Measurements from ENCODE around the gene P2RX6.
A peak's percentile ranks its signal among the peaks of the same experiment; 100 is the strongest.

Gene P2RX6

GRCh38 chr22:20995329-20996030, 19.5 kb upstream of the P2RX6 start:
- no CpG with 5 or more reads among the region's 23 CpGs for WGBS (ENCODE audit: insufficient coverage, insufficient read length)

GRCh38 chr22:20996031-20996410, 18.9 kb upstream of the P2RX6 start:
- no CpG with 5 or more reads among the region's 10 CpGs for WGBS (ENCODE audit: insufficient coverage, insufficient read length)

More at GRCh38 chr22:20995329-20996030, 19.5 kb upstream of the P2RX6 start:
- Histone ChIP-seq H3K27ac (ENCODE audit: low read length) (no peak overlapping the region), H3K27me3 (ENCODE audit: control insufficient read depth, insufficient read depth, low read length) (no peaks in the 10 kb centered on the region), H3K9me3 (ENCODE audit: control insufficient read depth, insufficient read depth, low read length) (no peaks in the 10 kb centered on the region), H3K4me1 (ENCODE audit: control insufficient read depth, insufficient read depth, low read length) (no peaks in the 10 kb centered on the region; the same call in 1 of the 2 replicates), H3K4me3 (ENCODE audit: low read length) (no peak overlapping the region), H3K36me3 (ENCODE audit: control insufficient read depth, insufficient read depth, low read length) (peaks cover 24% of the 10 kb centered on the region)
- no peak for DNase-seq (ENCODE audit: low read depth, low spot score)

GRCh38 chr22:20996598-20997535, 18.1 kb upstream of the P2RX6 start:
- no CpG with 5 or more reads among the region's 27 CpGs for WGBS (ENCODE audit: insufficient coverage, insufficient read length)
- Histone ChIP-seq H3K36me3 (ENCODE audit: control insufficient read depth, insufficient read depth, low read length) (peaks cover 19% of the 10 kb centered on the region), H3K9me3 (ENCODE audit: control insufficient read depth, insufficient read depth, low read length) (no peaks in the 10 kb centered on the region), H3K27me3 (ENCODE audit: control insufficient read depth, insufficient read depth, low read length) (no peaks in the 10 kb centered on the region), H3K4me3 (ENCODE audit: low read length) (no peak overlapping the region), H3K4me1 (ENCODE audit: control insufficient read depth, insufficient read depth, low read length) (peaks cover 2% of the 10 kb centered on the region), H3K27ac (ENCODE audit: low read length) (no peak overlapping the region)
- no peak for DNase-seq (ENCODE audit: low read depth, low spot score)

More at GRCh38 chr22:20996031-20996410, 18.9 kb upstream of the P2RX6 start:
- Histone ChIP-seq H3K4me1 (ENCODE audit: control insufficient read depth, insufficient read depth, low read length) (peaks cover 2% of the 10 kb centered on the region), H3K36me3 (ENCODE audit: control insufficient read depth, insufficient read depth, low read length) (peaks cover 24% of the 10 kb centered on the region), H3K4me3 (ENCODE audit: low read length) (no peak overlapping the region), H3K27me3 (ENCODE audit: control insufficient read depth, insufficient read depth, low read length) (no peaks in the 10 kb centered on the region), H3K9me3 (ENCODE audit: control insufficient read depth, insufficient read depth, low read length) (no peaks in the 10 kb centered on the region), H3K27ac (ENCODE audit: low read length) (no peak overlapping the region)
- DNase-seq (ENCODE audit: low read depth, low spot score) = no peak

- no peak for DNase-seq (ENCODE audit: low read depth, low spot score)
- H3K36me3 ChIP-seq (ENCODE audit: control insufficient read depth, insufficient read depth, low read length) = peaks cover 11% of the 10 kb centered on the region; the same call in 1 of the 2 replicates
- no CpG with 5 or more reads among the region's 13 CpGs for WGBS (ENCODE audit: insufficient coverage, insufficient read length)
Observed at GRCh38 chr22:20997536-20998257, 17.3 kb upstream of the P2RX6 start.

DNA sequence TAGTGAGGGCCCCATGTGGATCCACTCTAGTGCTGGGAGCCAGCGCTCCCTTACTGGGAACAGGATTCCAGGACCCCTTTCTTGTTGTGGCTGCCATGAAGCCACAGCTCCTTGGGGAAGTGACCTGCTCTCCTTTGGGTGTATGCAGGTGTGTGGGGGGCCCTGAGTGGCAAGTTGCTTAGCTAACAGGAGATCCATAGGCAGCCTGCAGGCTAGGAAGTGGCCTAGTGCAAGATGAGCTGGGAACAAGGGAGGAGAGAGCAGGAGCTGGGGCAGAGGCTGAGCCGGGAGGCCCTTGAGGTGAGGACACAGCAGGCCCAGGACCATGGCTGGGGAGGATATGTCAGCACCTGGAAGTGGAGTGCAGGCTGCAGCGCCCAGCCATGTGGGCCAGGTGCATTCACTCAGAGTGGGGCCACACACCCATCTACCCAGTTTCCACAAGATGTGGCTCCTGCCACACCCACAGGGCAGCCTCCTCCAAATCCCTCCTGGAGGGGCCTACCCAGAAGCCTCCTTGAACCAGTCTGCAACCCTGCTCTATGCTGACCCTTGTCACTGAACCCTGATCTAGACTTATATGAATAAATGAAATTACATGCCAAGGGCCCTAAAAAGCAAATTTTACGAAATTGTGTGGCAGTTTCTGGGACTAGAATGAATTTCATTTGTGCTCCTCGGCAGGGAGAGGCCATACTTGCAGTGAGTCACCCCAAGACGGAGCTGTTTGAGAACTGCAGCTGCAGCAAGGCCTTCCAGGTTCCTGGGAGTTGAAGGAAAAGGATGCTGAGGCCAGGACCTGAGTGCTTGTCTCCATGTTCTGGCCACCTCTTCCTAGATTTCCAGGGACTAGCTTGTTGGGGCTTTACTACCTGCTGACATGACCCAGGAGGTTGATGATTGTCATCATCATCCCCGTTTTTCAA, 16.3 kb upstream of the P2RX6 start:
- no CpG with 5 or more reads among the region's 7 CpGs for WGBS (ENCODE audit: insufficient coverage, insufficient read length)
- DNase-seq (ENCODE audit: low read depth, low spot score) = no peak
- Histone ChIP-seq H3K4me3 (ENCODE audit: low read length) (no peak overlapping the region), H3K4me1 (ENCODE audit: control insufficient read depth, insufficient read depth, low read length) (peaks cover 2% of the 10 kb centered on the region), H3K36me3 (ENCODE audit: control insufficient read depth, insufficient read depth, low read length) (peaks cover 8% of the 10 kb centered on the region; the same call in 1 of the 2 replicates), H3K27me3 (ENCODE audit: control insufficient read depth, insufficient read depth, low read length) (no peaks in the 10 kb centered on the region), H3K9me3 (ENCODE audit: control insufficient read depth, insufficient read depth, low read length) (no peaks in the 10 kb centered on the region), H3K27ac (ENCODE audit: low read length) (no peak overlapping the region)

More at GRCh38 chr22:20997536-20998257, 17.3 kb upstream of the P2RX6 start:
- H3K9me3 ChIP-seq (ENCODE audit: control insufficient read depth, insufficient read depth, low read length) = no peaks in the 10 kb centered on the region
- no peaks in the 10 kb centered on the region for H3K27me3 ChIP-seq (ENCODE audit: control insufficient read depth, insufficient read depth, low read length)
- no peak overlapping the region for H3K27ac ChIP-seq (ENCODE audit: low read length)
- H3K4me3 ChIP-seq (ENCODE audit: low read length) = no peak overlapping the region
- H3K4me1 ChIP-seq (ENCODE audit: control insufficient read depth, insufficient read depth, low read length) = peaks cover 2% of the 10 kb centered on the region

- DNase-seq (ENCODE audit: low read depth, low spot score) = no peak
- H3K27ac ChIP-seq (ENCODE audit: low read length) = no peak overlapping the region
- WGBS (ENCODE audit: insufficient coverage, insufficient read length) = no CpG with 5 or more reads among the region's 27 CpGs
- peaks cover 2% of the 10 kb centered on the region for H3K4me1 ChIP-seq (ENCODE audit: control insufficient read depth, insufficient read depth, low read length)
- H3K9me3 ChIP-seq (ENCODE audit: control insufficient read depth, insufficient read depth, low read length) = no peaks in the 10 kb centered on the region
- peaks cover 8% of the 10 kb centered on the region; the same call in 1 of the 2 replicates for H3K36me3 ChIP-seq (ENCODE audit: control insufficient read depth, insufficient read depth, low read length)
- no peaks in the 10 kb centered on the region for H3K27me3 ChIP-seq (ENCODE audit: control insufficient read depth, insufficient read depth, low read length)
- no peak overlapping the region for H3K4me3 ChIP-seq (ENCODE audit: low read length)
Observed at GRCh38 chr22:20999350-21000206, 15.4 kb upstream of the P2RX6 start.

- H3K9me3 ChIP-seq (ENCODE audit: control insufficient read depth, insufficient read depth, low read length) = no peaks in the 10 kb centered on the region
- WGBS (ENCODE audit: insufficient coverage, insufficient read length) = no CpG with 5 or more reads among the region's 22 CpGs
- no peak overlapping the region; the same call in 1 of the 2 replicates for H3K4me3 ChIP-seq (ENCODE audit: low read length)
- H3K36me3 ChIP-seq (ENCODE audit: control insufficient read depth, insufficient read depth, low read length) = peaks cover 8% of the 10 kb centered on the region; the same call in 1 of the 2 replicates
- H3K27me3 ChIP-seq (ENCODE audit: control insufficient read depth, insufficient read depth, low read length) = no peaks in the 10 kb centered on the region
- DNase-seq (ENCODE audit: low read depth, low spot score) = no peak
- H3K27ac ChIP-seq (ENCODE audit: low read length) = no peak overlapping the region
- peaks cover 2% of the 10 kb centered on the region for H3K4me1 ChIP-seq (ENCODE audit: control insufficient read depth, insufficient read depth, low read length)
Observed at GRCh38 chr22:21000207-21000986, 14.6 kb upstream of the P2RX6 start.

DNA sequence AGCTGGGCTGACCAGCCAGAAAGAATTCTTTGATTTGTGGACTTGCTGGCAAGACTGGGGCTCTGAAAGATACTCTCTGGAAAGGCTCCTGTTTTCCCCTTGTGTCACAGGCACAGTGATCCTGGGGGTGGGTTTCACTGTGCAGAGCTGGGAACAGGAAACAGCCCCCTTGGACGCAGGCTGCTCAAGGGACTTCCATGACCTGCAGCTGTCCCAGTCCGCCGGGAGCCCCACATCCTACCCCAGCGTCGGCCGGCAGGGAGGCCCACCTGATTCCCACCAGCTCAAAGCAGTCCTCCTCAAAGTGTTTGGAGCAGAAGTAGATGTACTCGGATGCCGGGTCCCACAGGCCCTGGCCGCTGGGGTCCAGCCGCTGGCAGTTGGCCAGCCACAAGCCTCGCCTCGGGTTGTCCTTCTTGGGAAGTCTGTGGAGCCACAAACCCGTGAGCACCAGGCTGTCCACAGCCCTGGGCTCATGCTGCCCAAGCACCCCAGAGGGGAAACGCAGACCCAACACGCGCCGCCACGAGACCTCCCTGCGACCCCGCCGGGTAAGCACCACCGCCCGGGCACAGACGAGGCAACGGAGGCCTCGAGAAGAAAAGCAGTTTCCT, 13.9 kb upstream of the P2RX6 start:
- Histone ChIP-seq H3K9me3 (ENCODE audit: control insufficient read depth, insufficient read depth, low read length) (no peaks in the 10 kb centered on the region), H3K27ac (ENCODE audit: low read length) (no peak overlapping the region), H3K27me3 (ENCODE audit: control insufficient read depth, insufficient read depth, low read length) (no peaks in the 10 kb centered on the region), H3K36me3 (ENCODE audit: control insufficient read depth, insufficient read depth, low read length) (peaks cover 8% of the 10 kb centered on the region; the same call in 1 of the 2 replicates), H3K4me1 (ENCODE audit: control insufficient read depth, insufficient read depth, low read length) (peaks cover 2% of the 10 kb centered on the region), H3K4me3 (ENCODE audit: low read length) (peak overlapping the region; percentile 91; the same call in 1 of the 2 replicates)
- DNase-seq (ENCODE audit: low read depth, low spot score) = no peak
- WGBS (ENCODE audit: insufficient coverage, insufficient read length) = no CpG with 5 or more reads among the region's 26 CpGs

Data from iPS DF 6.9 (cell line).